EH (cell line): ENCODE results near the gene B9D1.

Experiments
- DNase-seq: peaks from one replicate; pipeline ENCODE4 v3.0.0-alpha.2; 2015; ENCODE audit warnings: low read depth

Gene B9D1

DNA sequence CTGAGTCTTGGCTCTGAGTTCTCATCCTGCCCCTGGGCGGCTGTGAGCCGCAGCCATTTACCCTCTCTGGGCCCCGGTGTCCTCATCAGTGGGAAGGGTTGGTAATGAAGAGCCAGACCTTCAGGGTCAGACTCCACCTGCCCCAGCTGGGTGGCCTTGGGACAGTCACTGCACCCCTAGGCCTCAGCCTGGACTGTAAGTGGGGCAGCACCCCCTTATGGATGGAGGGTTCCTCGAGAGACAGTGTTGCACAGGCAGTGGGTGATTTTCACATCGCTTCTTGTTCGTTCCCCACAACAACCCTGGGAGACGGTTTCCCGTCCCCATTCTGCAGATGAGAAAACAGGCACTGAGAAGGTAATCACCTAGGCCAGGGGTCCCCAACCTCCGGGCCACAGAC lies 60.5 kb downstream of the B9D1 start:
- DNase-seq, result no peak

GRCh38 chr17:19301274-19301951 lies 61.1 kb downstream of the B9D1 start:
- no peak for DNase-seq

- DNase-seq, result no peak
Observed at GRCh38 chr17:19299866-19300265, 62.7 kb downstream of the B9D1 start.

DNA sequence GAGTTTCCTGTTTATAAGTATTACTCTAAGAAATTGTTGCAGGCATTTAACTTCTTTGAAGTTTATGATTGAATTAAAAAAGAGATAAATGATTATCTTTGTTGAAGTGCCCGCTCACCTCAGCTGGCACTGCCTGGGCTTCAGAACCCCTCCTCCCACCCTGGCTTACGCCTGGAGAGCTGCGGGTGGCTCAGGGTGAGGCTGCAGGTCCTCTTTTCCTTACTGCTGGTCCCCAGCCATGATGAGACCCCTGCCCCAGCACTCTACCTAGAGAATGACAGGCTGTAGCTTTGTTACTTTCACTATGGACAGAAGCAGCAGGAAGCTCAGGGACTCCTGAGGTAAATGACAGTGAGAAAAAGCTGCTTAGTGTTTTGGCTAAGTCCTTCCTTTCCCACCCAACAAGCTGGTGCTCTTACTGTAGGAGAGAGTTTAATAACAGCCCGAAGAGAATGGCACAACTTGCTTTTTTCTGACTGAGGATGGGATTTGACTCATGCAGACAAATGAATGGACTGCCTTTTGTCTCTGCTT lies 63.2 kb downstream of the B9D1 start:
- DNase-seq, result no peak

GRCh38 chr17:19298569-19299213 lies 63.8 kb downstream of the B9D1 start:
- DNase-seq, result no peak

- DNase-seq, result peak; percentile 14
Observed at GRCh38 chr17:19296786-19297778, 65.4 kb downstream of the B9D1 start.

- no peak for DNase-seq
Observed at GRCh38 chr17:19295473-19296135, 66.9 kb downstream of the B9D1 start.

GRCh38 chr17:19294443-19294842 lies 68.1 kb downstream of the B9D1 start:
- DNase-seq, result no peak
